ENCODE measurements around the gene TMEM243. TPM values are rescaled to one million over a fixed set of nuclear protein-coding genes. Genes with fewer than 3 reads are reported as not detected.

Gene TMEM243
- total and polyA plus RNA-seq, 2 donors (not counting 1 experiment from before 2014, with no cell fraction given), result 25.6 to 42.8 TPM

DNA sequence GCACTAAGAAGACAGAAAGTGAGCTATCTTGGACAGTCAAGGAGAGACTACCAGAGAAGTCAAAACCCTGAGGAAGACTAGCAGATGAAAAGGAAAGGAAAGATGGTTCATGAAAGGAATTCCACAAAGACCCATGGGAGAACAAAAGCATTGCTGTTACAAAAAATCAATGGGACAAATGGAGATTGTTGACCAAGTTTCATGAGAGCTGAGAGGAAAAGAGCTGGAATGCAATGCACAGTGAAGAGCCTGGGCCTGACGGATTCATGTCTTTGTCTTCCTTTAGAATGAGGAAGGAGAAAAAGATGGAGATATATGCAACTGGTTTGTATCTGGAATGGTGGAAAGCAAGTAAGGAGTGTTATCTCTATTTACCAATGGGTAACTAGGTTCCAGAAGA, 17.3 kb downstream of the TMEM243 start:
- Histone ChIP-seq H3K4me3 (replicated peaks in 1 of 4; ENCODE audit: control extremely low read depth in 1 of 4, insufficient read depth in 1 of 4, low read depth in 3 of 4, low read length in 4 of 4) (no peak overlapping the region), H3K4me2 (ENCODE audit: extremely low read depth, insufficient read depth, low read length) (no peak overlapping the region), H3K27me3 (ENCODE audit: control insufficient read depth, insufficient read depth, low read length) (no peaks in the 10 kb centered on the region), H4K20me1 (ENCODE audit: control insufficient read depth, extremely low read depth, insufficient read depth, low read length) (no peaks in the 10 kb centered on the region), H2AFZ (ENCODE audit: low read length) (no peak overlapping the region), H3K9ac (ENCODE audit: insufficient read depth, low read length) (no peak overlapping the region), H3K79me2 (ENCODE audit: control insufficient read depth, insufficient read depth, low read length) (peaks cover 7% of the 10 kb centered on the region), H3K9me3 (ENCODE audit: control insufficient read depth, insufficient read depth, low read depth, low read length) (no peaks in the 10 kb centered on the region), H3K36me3 (ENCODE audit: control insufficient read depth, insufficient read depth, low read length) (peaks cover 2% of the 10 kb centered on the region), H3K4me1 (ENCODE audit: control insufficient read depth, extremely low read depth, insufficient read depth, low read length) (no peaks in the 10 kb centered on the region), H3K27ac (ENCODE audit: insufficient read depth, low read length) (no peak overlapping the region)
- TF ChIP-seq EZH2 (IDR thresholded peaks at IDR 0.05; ENCODE audit: low read length, missing control alignments) (no peak), CTCF (conservative IDR thresholded peaks at IDR 0.05 in 1 of 2, IDR thresholded peaks at IDR 0.05 in 1 of 2; ENCODE audit: low read depth in 1 of 2, low read length in 2 of 2) (no peak)
- no peak for DNase-seq (ENCODE audit: low read depth in 2 of 2)

GRCh38 chr7:87199700-87200450, 19.7 kb downstream of the TMEM243 start:
- no peak overlapping the region for H3K27ac ChIP-seq (ENCODE audit: insufficient read depth, low read length)
- no peak overlapping the region for H2AFZ ChIP-seq (ENCODE audit: low read length)
- H3K4me3 ChIP-seq (replicated peaks in 1 of 4; ENCODE audit: control extremely low read depth in 1 of 4, insufficient read depth in 1 of 4, low read depth in 3 of 4, low read length in 4 of 4), result no peak overlapping the region
- TF ChIP-seq CTCF (conservative IDR thresholded peaks at IDR 0.05 in 1 of 2, IDR thresholded peaks at IDR 0.05 in 1 of 2; ENCODE audit: low read depth in 1 of 2, low read length in 2 of 2), result no peak
- no peak for TF ChIP-seq EZH2 (IDR thresholded peaks at IDR 0.05; ENCODE audit: low read length, missing control alignments)
- H3K9me3 ChIP-seq (ENCODE audit: control insufficient read depth, insufficient read depth, low read depth, low read length), result no peaks in the 10 kb centered on the region
- peaks cover 7% of the 10 kb centered on the region for H3K79me2 ChIP-seq (ENCODE audit: control insufficient read depth, insufficient read depth, low read length)
- H3K27me3 ChIP-seq (ENCODE audit: control insufficient read depth, insufficient read depth, low read length), result no peaks in the 10 kb centered on the region
- H3K36me3 ChIP-seq (ENCODE audit: control insufficient read depth, insufficient read depth, low read length), result peaks cover 3% of the 10 kb centered on the region
- DNase-seq (ENCODE audit: low read depth in 2 of 2), result no peak
- no peak overlapping the region for H3K9ac ChIP-seq (ENCODE audit: insufficient read depth, low read length)
- no peaks in the 10 kb centered on the region for H3K4me1 ChIP-seq (ENCODE audit: control insufficient read depth, extremely low read depth, insufficient read depth, low read length)
- no peaks in the 10 kb centered on the region for H4K20me1 ChIP-seq (ENCODE audit: control insufficient read depth, extremely low read depth, insufficient read depth, low read length)
- no peak overlapping the region for H3K4me2 ChIP-seq (ENCODE audit: extremely low read depth, insufficient read depth, low read length)

DNA sequence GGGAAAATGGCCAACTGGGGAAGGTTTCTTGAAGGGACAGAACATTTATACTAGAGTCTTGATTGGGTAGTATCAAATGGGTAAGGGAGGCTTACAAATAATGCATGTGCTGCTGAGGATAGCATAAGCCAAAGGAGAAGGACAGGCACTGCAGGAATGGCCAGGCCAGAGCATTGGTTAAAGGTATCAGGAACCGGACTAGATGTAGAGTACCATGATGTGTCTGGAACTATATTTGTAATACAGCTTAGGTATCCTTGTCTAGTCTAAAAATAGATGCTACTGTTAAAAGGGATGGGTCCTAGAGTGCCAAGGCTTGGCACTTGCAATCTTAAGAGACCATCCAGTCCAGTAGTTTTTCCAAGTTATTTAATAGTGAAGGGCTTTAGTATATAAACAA, 20.3 kb downstream of the TMEM243 start:
- Histone ChIP-seq H3K27me3 (ENCODE audit: control insufficient read depth, insufficient read depth, low read length) (no peaks in the 10 kb centered on the region), H3K4me2 (ENCODE audit: extremely low read depth, insufficient read depth, low read length) (no peak overlapping the region), H2AFZ (ENCODE audit: low read length) (no peak overlapping the region), H3K4me1 (ENCODE audit: control insufficient read depth, extremely low read depth, insufficient read depth, low read length) (no peaks in the 10 kb centered on the region), H4K20me1 (ENCODE audit: control insufficient read depth, extremely low read depth, insufficient read depth, low read length) (no peaks in the 10 kb centered on the region), H3K9me3 (ENCODE audit: control insufficient read depth, insufficient read depth, low read depth, low read length) (no peaks in the 10 kb centered on the region), H3K79me2 (ENCODE audit: control insufficient read depth, insufficient read depth, low read length) (peaks cover 7% of the 10 kb centered on the region), H3K36me3 (ENCODE audit: control insufficient read depth, insufficient read depth, low read length) (peaks cover 3% of the 10 kb centered on the region), H3K27ac (ENCODE audit: insufficient read depth, low read length) (no peak overlapping the region), H3K4me3 (replicated peaks in 1 of 4; ENCODE audit: control extremely low read depth in 1 of 4, insufficient read depth in 1 of 4, low read depth in 3 of 4, low read length in 4 of 4) (no peak overlapping the region), H3K9ac (ENCODE audit: insufficient read depth, low read length) (no peak overlapping the region)
- TF ChIP-seq EZH2 (IDR thresholded peaks at IDR 0.05; ENCODE audit: low read length, missing control alignments) (no peak), CTCF (conservative IDR thresholded peaks at IDR 0.05 in 1 of 2, IDR thresholded peaks at IDR 0.05 in 1 of 2; ENCODE audit: low read depth in 1 of 2, low read length in 2 of 2) (no peak)
- no peak for DNase-seq (ENCODE audit: low read depth in 2 of 2)
